ENCODE measurements around the gene MAP4K5. TPM values are rescaled to one million over a fixed set of nuclear protein-coding genes. Genes with fewer than 3 reads are reported as not detected.

Gene MAP4K5
- total RNA-seq, 2 donors from 2014 or later, result 36.3 to 39.9 TPM

- no peaks in the 10 kb centered on the region for H3K27me3 Mint-ChIP-seq
- no peak overlapping the region for H3K4me3 Mint-ChIP-seq
- ATAC-seq, result no peak
- DNase-seq, result no peak
- H3K4me1 Mint-ChIP-seq, result peaks cover 7% of the 10 kb centered on the region
- no peaks in the 10 kb centered on the region for H3K9me3 ChIP-seq (ENCODE audit: control insufficient read depth, low read length, poor library complexity, severe bottlenecking)
- H3K36me3 Mint-ChIP-seq (ENCODE audit: low read depth), result peaks cover 2% of the 10 kb centered on the region
- no peak overlapping the region for H3K27ac Mint-ChIP-seq
These were observed 43.8 kb downstream of the MAP4K5 start for GRCh38 chr14:50488521-50488920.

- ATAC-seq (no peak), DNase-seq (no peak)
- no peaks in the 10 kb centered on the region for H3K27me3 Mint-ChIP-seq
- H3K9me3 ChIP-seq (ENCODE audit: control insufficient read depth, low read length, poor library complexity, severe bottlenecking), result no peaks in the 10 kb centered on the region
- H3K27ac Mint-ChIP-seq, result no peak overlapping the region
- peaks cover 5% of the 10 kb centered on the region for H3K36me3 Mint-ChIP-seq (ENCODE audit: low read depth)
- H3K4me3 Mint-ChIP-seq, result no peak overlapping the region
- H3K4me1 Mint-ChIP-seq, result no peaks in the 10 kb centered on the region
These were observed 53.3 kb downstream of the MAP4K5 start for GRCh38 chr14:50479041-50479440.

DNA sequence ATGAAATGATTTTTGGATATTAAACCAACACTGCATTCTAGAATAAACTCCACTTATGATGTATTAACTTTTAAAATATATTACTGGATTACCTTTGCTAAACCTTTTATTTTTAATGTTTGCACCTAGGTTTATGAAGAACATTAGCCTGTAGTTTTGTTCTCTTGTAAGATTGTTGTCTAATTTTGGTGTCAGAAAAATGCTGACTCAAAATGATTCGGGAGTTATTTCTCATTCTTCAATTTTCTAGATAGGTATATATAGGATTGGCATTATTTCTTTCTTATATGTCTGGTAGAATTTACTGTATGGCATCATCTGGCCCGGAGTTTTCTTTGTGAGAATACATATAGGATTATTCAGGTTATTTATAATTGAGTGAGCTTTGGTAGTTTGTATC, 54.6 kb downstream of the MAP4K5 start:
- DNase-seq (no peak), ATAC-seq (no peak)
- Mint-ChIP-seq H3K27me3 (no peaks in the 10 kb centered on the region), H3K27ac (no peak overlapping the region), H3K36me3 (ENCODE audit: low read depth) (peaks cover 5% of the 10 kb centered on the region), H3K4me1 (no peaks in the 10 kb centered on the region), H3K4me3 (no peak overlapping the region)
- peaks cover under 1% of the 10 kb centered on the region for H3K9me3 ChIP-seq (ENCODE audit: control insufficient read depth, low read length, poor library complexity, severe bottlenecking)

DNA sequence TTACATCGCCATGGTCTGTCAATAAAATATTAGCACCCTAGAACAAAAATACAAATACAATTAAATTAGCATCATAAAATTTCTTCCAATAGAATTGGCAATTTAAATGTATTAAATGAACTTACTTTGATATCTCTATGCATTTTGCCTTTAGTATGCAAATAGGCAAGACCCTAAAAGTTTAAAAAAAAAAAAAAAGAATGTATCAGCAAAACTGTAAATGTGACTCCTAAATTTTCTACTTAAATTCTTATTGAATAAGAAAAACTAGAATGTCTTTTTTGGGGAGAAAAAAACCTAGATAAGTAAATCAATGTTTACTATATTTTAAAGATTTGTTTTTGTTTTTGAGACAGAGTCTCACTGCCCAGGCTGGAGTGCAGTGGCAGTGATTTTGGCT, 56.2 kb downstream of the MAP4K5 start:
- H3K4me3 Mint-ChIP-seq, result no peak overlapping the region
- H3K4me1 Mint-ChIP-seq, result no peaks in the 10 kb centered on the region
- DNase-seq, result no peak
- H3K9me3 ChIP-seq (ENCODE audit: control insufficient read depth, low read length, poor library complexity, severe bottlenecking), result peaks cover 13% of the 10 kb centered on the region
- H3K27me3 Mint-ChIP-seq, result no peaks in the 10 kb centered on the region
- peaks cover 8% of the 10 kb centered on the region for H3K36me3 Mint-ChIP-seq (ENCODE audit: low read depth)
- ATAC-seq, result no peak
- H3K27ac Mint-ChIP-seq, result no peak overlapping the region

DNA sequence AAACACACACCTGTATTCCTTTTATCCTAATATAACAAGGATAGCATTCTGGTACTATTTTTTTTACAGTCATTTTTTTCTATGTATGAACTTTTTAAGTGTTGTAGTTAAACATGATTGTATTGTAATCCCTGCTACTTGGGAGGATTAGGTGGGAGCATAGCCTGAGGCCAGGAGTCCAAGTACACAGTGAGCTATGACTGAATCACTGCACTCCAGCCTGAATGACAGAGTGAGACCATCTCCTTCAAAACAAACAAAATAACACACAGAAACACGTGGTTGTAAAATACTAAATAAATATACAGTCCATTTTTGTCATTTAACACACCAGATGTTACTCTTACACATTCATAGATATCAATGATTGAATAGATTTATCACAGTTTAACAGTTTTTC, 56.9 kb downstream of the MAP4K5 start:
- peaks cover 13% of the 10 kb centered on the region for H3K9me3 ChIP-seq (ENCODE audit: control insufficient read depth, low read length, poor library complexity, severe bottlenecking)
- Mint-ChIP-seq H3K4me1 (no peaks in the 10 kb centered on the region), H3K27ac (no peak overlapping the region), H3K4me3 (no peak overlapping the region), H3K27me3 (no peaks in the 10 kb centered on the region), H3K36me3 (ENCODE audit: low read depth) (peaks cover 8% of the 10 kb centered on the region)
- no peak for DNase-seq
- ATAC-seq, result no peak

- H3K27me3 Mint-ChIP-seq, result no peaks in the 10 kb centered on the region
- H3K4me3 Mint-ChIP-seq, result no peak overlapping the region
- no peaks in the 10 kb centered on the region for H3K4me1 Mint-ChIP-seq
- no peak for DNase-seq
- peaks cover 10% of the 10 kb centered on the region for H3K36me3 Mint-ChIP-seq (ENCODE audit: low read depth)
- H3K27ac Mint-ChIP-seq, result no peak overlapping the region
- H3K9me3 ChIP-seq (ENCODE audit: control insufficient read depth, low read length, poor library complexity, severe bottlenecking), result peaks cover 15% of the 10 kb centered on the region
- no peak for ATAC-seq
These were observed 60.4 kb downstream of the MAP4K5 start for GRCh38 chr14:50471838-50472465.

- no peak for DNase-seq
- Mint-ChIP-seq H3K27ac (no peak overlapping the region), H3K4me3 (no peak overlapping the region), H3K36me3 (ENCODE audit: low read depth) (peaks cover 10% of the 10 kb centered on the region), H3K27me3 (no peaks in the 10 kb centered on the region), H3K4me1 (no peaks in the 10 kb centered on the region)
- no peak for ATAC-seq
- H3K9me3 ChIP-seq (ENCODE audit: control insufficient read depth, low read length, poor library complexity, severe bottlenecking), result peaks cover 15% of the 10 kb centered on the region
These were observed 62.4 kb downstream of the MAP4K5 start for GRCh38 chr14:50469982-50470381.

GRCh38 chr14:50462111-50462510, 70.3 kb downstream of the MAP4K5 start:
- DNase-seq (no peak), ATAC-seq (no peak)
- no peaks in the 10 kb centered on the region for H3K9me3 ChIP-seq (ENCODE audit: control insufficient read depth, low read length, poor library complexity, severe bottlenecking)
- Mint-ChIP-seq H3K4me1 (no peaks in the 10 kb centered on the region), H3K27me3 (no peaks in the 10 kb centered on the region), H3K4me3 (no peak overlapping the region), H3K27ac (no peak overlapping the region), H3K36me3 (ENCODE audit: low read depth) (peaks cover 7% of the 10 kb centered on the region)

DNA sequence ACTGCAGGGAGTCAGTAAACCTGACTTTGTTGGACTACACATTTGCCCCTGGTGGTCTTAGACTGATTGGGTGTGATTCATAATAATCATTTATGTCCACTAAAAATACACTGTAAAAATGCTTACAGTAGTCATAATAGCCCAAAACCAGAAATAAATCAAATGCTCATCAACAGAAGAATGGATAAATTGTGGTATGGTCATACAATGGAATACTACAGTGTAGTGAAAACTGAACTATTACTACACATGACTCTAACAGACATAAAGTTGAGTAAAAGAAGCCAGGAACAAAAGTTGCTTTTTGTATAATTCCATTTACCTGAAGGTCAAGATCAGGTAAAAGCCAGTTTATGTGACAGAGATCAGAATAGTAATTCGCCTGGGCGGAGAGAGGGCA, 78.5 kb downstream of the MAP4K5 start:
- H3K4me3 Mint-ChIP-seq, result no peak overlapping the region
- peaks cover 4% of the 10 kb centered on the region for H3K9me3 ChIP-seq (ENCODE audit: control insufficient read depth, low read length, poor library complexity, severe bottlenecking)
- no peaks in the 10 kb centered on the region for H3K4me1 Mint-ChIP-seq
- no peak for DNase-seq
- H3K36me3 Mint-ChIP-seq (ENCODE audit: low read depth), result peaks cover 6% of the 10 kb centered on the region
- H3K27ac Mint-ChIP-seq, result no peak overlapping the region
- H3K27me3 Mint-ChIP-seq, result no peaks in the 10 kb centered on the region
- ATAC-seq, result no peak

DNA sequence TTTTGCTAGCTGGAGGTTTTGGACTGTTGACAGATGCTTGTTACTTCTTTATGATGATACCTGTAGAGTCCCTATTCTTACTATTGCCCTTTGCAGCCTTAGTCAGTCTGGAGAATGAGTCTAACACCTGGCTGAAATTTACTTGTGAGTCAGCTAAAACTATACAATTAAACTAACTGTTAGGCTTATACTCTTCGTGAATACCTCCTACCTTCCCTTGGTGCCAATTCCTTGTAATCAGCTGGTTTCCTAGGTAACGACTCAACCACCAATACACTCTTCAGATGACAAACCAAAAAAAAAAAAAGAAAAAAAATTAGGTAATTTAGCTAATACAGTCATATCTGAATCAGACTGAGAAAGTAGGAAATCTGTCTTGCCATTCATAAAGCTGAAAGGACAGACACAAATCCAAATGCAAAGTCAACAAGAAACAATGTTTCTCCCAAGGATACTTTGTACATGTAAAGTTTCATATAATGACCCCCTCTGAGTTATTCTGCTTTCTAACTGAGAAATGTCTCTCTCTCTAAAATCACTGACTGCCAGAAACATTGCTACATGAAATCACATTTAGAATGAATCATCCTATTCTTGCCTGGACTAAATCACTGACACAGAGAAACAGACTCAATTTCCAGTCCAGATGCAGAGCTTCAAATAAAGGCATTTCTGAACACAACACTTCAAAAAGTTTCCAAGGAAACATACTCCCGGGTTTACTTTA, 79.2 kb downstream of the MAP4K5 start:
- DNase-seq, result no peak
- Mint-ChIP-seq H3K27me3 (no peaks in the 10 kb centered on the region), H3K36me3 (ENCODE audit: low read depth) (peaks cover 6% of the 10 kb centered on the region), H3K4me1 (no peaks in the 10 kb centered on the region), H3K4me3 (no peak overlapping the region), H3K27ac (no peak overlapping the region)
- peaks cover 4% of the 10 kb centered on the region for H3K9me3 ChIP-seq (ENCODE audit: control insufficient read depth, low read length, poor library complexity, severe bottlenecking)
- ATAC-seq, result no peak

- H3K36me3 Mint-ChIP-seq (ENCODE audit: low read depth), result peaks cover 6% of the 10 kb centered on the region
- H3K9me3 ChIP-seq (ENCODE audit: control insufficient read depth, low read length, poor library complexity, severe bottlenecking), result peaks cover 4% of the 10 kb centered on the region
- no peak overlapping the region for H3K4me3 Mint-ChIP-seq
- no peak for ATAC-seq
- H3K27me3 Mint-ChIP-seq, result no peaks in the 10 kb centered on the region
- DNase-seq, result no peak
- H3K27ac Mint-ChIP-seq, result no peak overlapping the region
- H3K4me1 Mint-ChIP-seq, result no peaks in the 10 kb centered on the region
These were observed 80.1 kb downstream of the MAP4K5 start for GRCh38 chr14:50452296-50452695.

- Mint-ChIP-seq H3K4me3 (no peak overlapping the region), H3K27me3 (no peaks in the 10 kb centered on the region), H3K27ac (no peak overlapping the region), H3K36me3 (ENCODE audit: low read depth) (peaks cover 6% of the 10 kb centered on the region), H3K4me1 (no peaks in the 10 kb centered on the region)
- no peak for DNase-seq
- peaks cover 4% of the 10 kb centered on the region for H3K9me3 ChIP-seq (ENCODE audit: control insufficient read depth, low read length, poor library complexity, severe bottlenecking)
- no peak for ATAC-seq
These were observed 80.5 kb downstream of the MAP4K5 start for GRCh38 chr14:50451854-50452253.

DNA sequence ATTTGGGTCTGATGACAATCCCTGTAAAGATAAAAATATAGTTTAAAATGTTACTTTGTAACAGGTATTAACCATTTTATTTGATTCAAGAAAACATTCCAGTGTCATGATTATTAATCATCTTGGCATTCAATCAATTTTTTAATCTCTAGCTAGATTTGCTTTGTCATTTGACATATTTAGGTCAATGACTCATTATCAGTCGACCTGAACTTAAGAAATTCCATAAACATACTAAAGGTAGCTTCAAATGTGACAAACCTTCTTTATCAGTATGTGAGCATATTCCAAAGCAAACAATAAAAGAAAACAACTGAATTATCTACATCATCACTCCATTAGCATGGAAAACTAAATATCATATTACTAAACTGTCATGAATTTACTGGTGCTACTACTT, 84.9 kb downstream of the MAP4K5 start:
- H3K27me3 Mint-ChIP-seq, result no peaks in the 10 kb centered on the region
- H3K4me3 Mint-ChIP-seq, result no peak overlapping the region
- H3K36me3 Mint-ChIP-seq (ENCODE audit: low read depth), result peaks cover 8% of the 10 kb centered on the region
- DNase-seq (no peak), ATAC-seq (no peak)
- H3K4me1 Mint-ChIP-seq, result no peaks in the 10 kb centered on the region
- H3K27ac Mint-ChIP-seq, result no peak overlapping the region
- no peaks in the 10 kb centered on the region for H3K9me3 ChIP-seq (ENCODE audit: control insufficient read depth, low read length, poor library complexity, severe bottlenecking)

DNA sequence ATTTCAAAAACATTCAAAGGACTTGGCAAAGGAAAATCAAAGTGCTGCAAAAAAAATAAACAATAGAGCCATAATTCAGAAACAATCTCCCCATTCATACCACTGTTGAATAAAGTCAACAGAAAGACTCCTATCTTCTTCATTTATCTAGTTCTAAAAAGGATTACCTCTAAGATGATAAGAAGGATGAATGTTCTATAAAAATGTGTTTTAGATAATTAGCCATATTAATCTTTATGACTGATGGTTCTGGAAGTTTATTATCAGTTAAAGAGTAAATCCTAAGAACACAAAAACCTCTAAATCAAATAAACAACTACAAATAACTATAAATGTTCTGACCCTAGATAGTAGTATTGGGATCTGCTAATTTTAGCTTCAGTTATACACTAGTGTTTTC, 97.8 kb downstream of the MAP4K5 start:
- ATAC-seq, result no peak
- Mint-ChIP-seq H3K27ac (no peak overlapping the region), H3K36me3 (ENCODE audit: low read depth) (peaks cover 6% of the 10 kb centered on the region), H3K4me3 (no peak overlapping the region), H3K27me3 (no peaks in the 10 kb centered on the region), H3K4me1 (no peaks in the 10 kb centered on the region)
- H3K9me3 ChIP-seq (ENCODE audit: control insufficient read depth, low read length, poor library complexity, severe bottlenecking), result no peaks in the 10 kb centered on the region
- DNase-seq, result no peak

Measured in T-helper 17 cell (primary cell).